GM19025 (cell line): Measurements from ENCODE around the gene RUNDC3A.

Experiments used
- ATAC-seq: cut with Tn5 transposase; IDR thresholded peaks from one replicate; pipeline ENCODE4 v1.9.1; 2021; ENCODE audit warnings: mild to moderate bottlenecking, low read depth, moderate library complexity; ENCODE audit not compliant: unreplicated experiment

Gene RUNDC3A

GRCh38 chr17:44282264-44282663, 26.1 kb upstream of the RUNDC3A start:
- ATAC-seq = no peak

GRCh38 chr17:44283344-44284023, 24.9 kb upstream of the RUNDC3A start:
- no peak for ATAC-seq

GRCh38 chr17:44284024-44284400, 24.4 kb upstream of the RUNDC3A start:
- no peak for ATAC-seq

GRCh38 chr17:44287651-44288050, 20.8 kb upstream of the RUNDC3A start:
- no peak for ATAC-seq

GRCh38 chr17:44293509-44294226, 14.7 kb upstream of the RUNDC3A start:
- ATAC-seq = no peak

- ATAC-seq = no peak
These were observed 10.4 kb upstream of the RUNDC3A start for GRCh38 chr17:44297975-44298374.

GRCh38 chr17:44304651-44305050, 3.8 kb upstream of the RUNDC3A start:
- no peak for ATAC-seq

- ATAC-seq = no peak
These were observed 814 bp upstream of the RUNDC3A start for GRCh38 chr17:44307387-44308186.

- ATAC-seq = no peak
These were observed 464 bp downstream of the RUNDC3A start for GRCh38 chr17:44308865-44309264.

- no peak for ATAC-seq
These were observed 1.1 kb downstream of the RUNDC3A start for GRCh38 chr17:44309472-44309871.

- ATAC-seq = no peak
These were observed 1.8 kb downstream of the RUNDC3A start for GRCh38 chr17:44310188-44310587.

- no peak for ATAC-seq
These were observed 2.4 kb downstream of the RUNDC3A start for GRCh38 chr17:44310609-44311376.

GRCh38 chr17:44311562-44312181, 3.3 kb downstream of the RUNDC3A start:
- ATAC-seq = no peak

GRCh38 chr17:44312396-44313104, 4.1 kb downstream of the RUNDC3A start:
- ATAC-seq = no peak

GRCh38 chr17:44314031-44314430, 5.6 kb downstream of the RUNDC3A start:
- no peak for ATAC-seq

- ATAC-seq = no peak
These were observed 6.1 kb downstream of the RUNDC3A start for GRCh38 chr17:44314524-44314868.

GRCh38 chr17:44314869-44315661, 6.7 kb downstream of the RUNDC3A start:
- ATAC-seq = no peak

- ATAC-seq = no peak
These were observed 7.6 kb downstream of the RUNDC3A start for GRCh38 chr17:44315760-44316731.
